NCI-H187 treated with DMSO at 0.1 percent for 48 hours (cell line): Measurements from ENCODE around the gene TRIM59.
A peak's percentile ranks its signal among the peaks of the same experiment; 100 is the strongest.

Experiments used
- DNase-seq: peaks from one replicate; lab custom pipeline; 2025; lab: John Stamatoyannopoulos, UW

TRIM59 gene

GRCh38 chr3:160449636-160450598 is at the start of gene TRIM59:
Gene TRIM59 (minus strand): TSS chr3:160449786. CDS start chr3:160439183, 10,603 bp downstream.
- peak; percentile 28 for DNase-seq

GRCh38 chr3:160498202-160498601 is 48.6 kb upstream of the TRIM59 start:
- DNase-seq: no peak

GRCh38 chr3:160490166-160490565 is 40.6 kb upstream of the TRIM59 start:
- DNase-seq: no peak

- DNase-seq: no peak
These were observed 36.9 kb upstream of the TRIM59 start for GRCh38 chr3:160486459-160486869.

- DNase-seq: no peak
These were observed 33.2 kb upstream of the TRIM59 start for GRCh38 chr3:160482796-160483195.

- no peak for DNase-seq
These were observed 32.3 kb upstream of the TRIM59 start for GRCh38 chr3:160481856-160482255.

GRCh38 chr3:160480931-160481330 is 31.3 kb upstream of the TRIM59 start:
- DNase-seq: no peak

- no peak for DNase-seq
These were observed 29.8 kb upstream of the TRIM59 start for GRCh38 chr3:160479376-160479775.

- DNase-seq: no peak
These were observed 28.8 kb upstream of the TRIM59 start for GRCh38 chr3:160478338-160478737.

GRCh38 chr3:160477750-160478149 is 28.2 kb upstream of the TRIM59 start:
- no peak for DNase-seq

GRCh38 chr3:160475884-160476283 is 26.3 kb upstream of the TRIM59 start:
- no peak for DNase-seq

- no peak for DNase-seq
These were observed 25.6 kb upstream of the TRIM59 start for GRCh38 chr3:160475153-160475552.

GRCh38 chr3:160474416-160474838 is 24.8 kb upstream of the TRIM59 start:
- no peak for DNase-seq

GRCh38 chr3:160473978-160474377 is 24.4 kb upstream of the TRIM59 start:
- DNase-seq: no peak

GRCh38 chr3:160473221-160473620 is 23.6 kb upstream of the TRIM59 start:
- no peak for DNase-seq

- no peak for DNase-seq
These were observed 22.8 kb upstream of the TRIM59 start for GRCh38 chr3:160472344-160472743.

- DNase-seq: no peak
These were observed 22.3 kb upstream of the TRIM59 start for GRCh38 chr3:160471892-160472291.

GRCh38 chr3:160470181-160470580 is 20.6 kb upstream of the TRIM59 start:
- no peak for DNase-seq

GRCh38 chr3:160464971-160465370 is 15.4 kb upstream of the TRIM59 start:
- no peak for DNase-seq

GRCh38 chr3:160464321-160464720 is 14.7 kb upstream of the TRIM59 start:
- no peak for DNase-seq

GRCh38 chr3:160460033-160460432 is 10.4 kb upstream of the TRIM59 start:
- DNase-seq: no peak

GRCh38 chr3:160459450-160459970 is 9.9 kb upstream of the TRIM59 start:
- DNase-seq: no peak

GRCh38 chr3:160458151-160458550 is 8.6 kb upstream of the TRIM59 start:
- no peak for DNase-seq
